Neural crest cell (in vitro differentiated cells): ENCODE results near the gene FSIP1. TPM values are rescaled to one million over a fixed set of nuclear protein-coding genes. Genes with fewer than 3 reads are reported as not detected.

Experiments used
- DNase-seq: peaks from one replicate; pipeline ENCODE4 v3.0.0; 2021; ENCODE audit warnings: low read depth, mixed read lengths, low spot score
- H3K27ac Mint-ChIP-seq: one replicate; pipeline ENCODE4 v1.8.0; 2021; ENCODE audit warnings: mild to moderate bottlenecking, mixed read lengths; ENCODE audit not compliant: unreplicated experiment
- H3K27me3 Mint-ChIP-seq: 2 replicates; pipeline ENCODE4 v1.8.0; 2021; ENCODE audit warnings: low read depth, mild to moderate bottlenecking, mixed read lengths
- H3K36me3 Mint-ChIP-seq: 2 replicates; pipeline ENCODE4 v1.8.0; 2021; ENCODE audit warnings: low read depth, mild to moderate bottlenecking, mixed read lengths
- H3K4me1 Mint-ChIP-seq: 2 replicates; pipeline ENCODE4 v1.8.0; 2021; ENCODE audit warnings: mixed read lengths
- H3K4me3 Mint-ChIP-seq: one replicate; pipeline ENCODE4 v1.8.0; 2021; ENCODE audit warnings: mild to moderate bottlenecking, mixed read lengths
- H3K9me3 Mint-ChIP-seq: 2 replicates; pipeline ENCODE4 v1.8.0; 2021; ENCODE audit warnings: mixed read lengths
- long read RNA-seq: library from polyadenylated mRNA; unstranded; transcript quantifications from one replicate; pipeline ENCODE4 v2.0.0, GENCODE V29; 2020
- total RNA-seq: library from RNA; stranded (reverse); gene quantifications from 2 replicates; pipeline ENCODE4 v1.2.1, GENCODE V29; 2021
- TF ChIP-seq, protein P1 (sequence below): fragments of 200-600 bp; sonication (generic); conservative IDR thresholded peaks from 2 replicates; pipeline ENCODE4 v1.5.0; 2021; ENCODE audit warnings: antibody characterized with exemption, mild to moderate bottlenecking

Gene FSIP1
- 6.8 and 8.1 TPM in 2 replicates for total RNA-seq
- long read RNA-seq, transcript FSIP1-201 (12 exons, 2,805 nt): major isoform, 11 of 29 reads
- long read RNA-seq, partial matches to known transcripts: 2 of 29 reads
- long read RNA-seq, other reads (novel, unspliced or antisense): 16 of 29 reads

DNA sequence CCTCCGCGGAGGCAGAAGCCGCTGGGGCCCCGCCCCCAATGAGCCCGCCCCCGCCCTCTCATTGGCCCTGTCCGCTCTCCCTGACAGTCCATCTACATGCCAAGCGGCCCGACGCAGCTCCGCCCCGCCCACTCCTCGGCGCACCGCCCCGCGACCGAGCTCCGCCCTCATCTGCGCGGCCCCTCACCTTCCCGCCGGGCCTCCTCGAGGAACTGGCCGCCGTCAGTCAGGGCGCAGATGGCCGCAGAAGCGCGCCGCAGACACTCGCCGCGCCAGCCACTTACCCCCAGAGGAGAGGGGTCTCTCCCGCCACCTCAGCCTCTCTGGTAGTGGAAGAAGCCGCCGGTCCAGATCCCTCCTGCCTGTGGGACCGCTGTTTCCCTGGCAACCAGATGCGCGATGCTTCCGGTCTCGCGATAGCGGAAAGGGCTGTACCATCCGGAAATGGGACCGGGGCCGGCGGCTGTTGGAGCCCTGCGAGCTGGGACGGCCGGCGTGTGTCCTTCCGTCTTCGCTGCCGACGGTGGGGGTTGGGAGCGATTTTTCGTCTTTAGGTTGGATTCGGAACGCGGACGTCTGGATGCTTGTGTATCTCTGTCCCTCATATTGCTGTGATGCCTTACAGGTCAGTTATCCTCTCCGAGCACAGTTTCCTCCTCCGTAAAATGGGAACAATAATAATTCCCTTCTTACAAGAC is at the start of gene FSIP1:
FSIP1 (minus strand) TSS at position 401 of the 698 bp plus-strand sequence. CDS start 6,317 bp downstream, outside the sequence.
- H3K4me1 Mint-ChIP-seq: peaks cover 65% of the 10 kb centered on the region
- H3K27ac Mint-ChIP-seq: peak within 1 kb of the TSS; percentile 98
- H3K27me3 Mint-ChIP-seq: no peaks in the 10 kb centered on the region
- peak within 1 kb of the TSS; percentile 89 for H3K4me3 Mint-ChIP-seq
- H3K36me3 Mint-ChIP-seq: peaks cover 4% of the 10 kb centered on the region
- H3K9me3 Mint-ChIP-seq: peaks cover 8% of the 10 kb centered on the region
- TF ChIP-seq, protein P1, sequence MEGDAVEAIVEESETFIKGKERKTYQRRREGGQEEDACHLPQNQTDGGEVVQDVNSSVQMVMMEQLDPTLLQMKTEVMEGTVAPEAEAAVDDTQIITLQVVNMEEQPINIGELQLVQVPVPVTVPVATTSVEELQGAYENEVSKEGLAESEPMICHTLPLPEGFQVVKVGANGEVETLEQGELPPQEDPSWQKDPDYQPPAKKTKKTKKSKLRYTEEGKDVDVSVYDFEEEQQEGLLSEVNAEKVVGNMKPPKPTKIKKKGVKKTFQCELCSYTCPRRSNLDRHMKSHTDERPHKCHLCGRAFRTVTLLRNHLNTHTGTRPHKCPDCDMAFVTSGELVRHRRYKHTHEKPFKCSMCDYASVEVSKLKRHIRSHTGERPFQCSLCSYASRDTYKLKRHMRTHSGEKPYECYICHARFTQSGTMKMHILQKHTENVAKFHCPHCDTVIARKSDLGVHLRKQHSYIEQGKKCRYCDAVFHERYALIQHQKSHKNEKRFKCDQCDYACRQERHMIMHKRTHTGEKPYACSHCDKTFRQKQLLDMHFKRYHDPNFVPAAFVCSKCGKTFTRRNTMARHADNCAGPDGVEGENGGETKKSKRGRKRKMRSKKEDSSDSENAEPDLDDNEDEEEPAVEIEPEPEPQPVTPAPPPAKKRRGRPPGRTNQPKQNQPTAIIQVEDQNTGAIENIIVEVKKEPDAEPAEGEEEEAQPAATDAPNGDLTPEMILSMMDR: no peak
- peak; percentile 94 for DNase-seq

DNA sequence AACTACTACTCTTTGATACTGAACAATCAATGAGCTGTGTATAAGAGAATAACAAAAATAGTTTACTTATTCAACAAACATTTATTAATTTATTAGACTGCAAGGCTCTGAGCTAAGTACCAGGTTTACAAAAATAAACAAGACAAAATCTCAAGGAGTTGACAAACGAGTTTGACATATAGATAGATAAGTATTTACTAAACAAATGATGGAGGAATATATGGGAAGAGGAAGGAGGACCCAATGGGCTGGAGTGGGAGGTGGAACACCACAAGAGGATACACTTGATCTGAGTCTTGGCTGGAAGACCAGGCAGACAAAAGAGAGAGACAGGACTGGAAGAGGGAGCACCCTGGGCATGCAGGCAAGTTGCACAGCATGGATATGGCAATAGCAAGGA is 47.5 kb upstream of the FSIP1 start:
- Mint-ChIP-seq H3K9me3 (peaks cover 3% of the 10 kb centered on the region), H3K27ac (no peak overlapping the region), H3K4me3 (no peak overlapping the region), H3K27me3 (no peaks in the 10 kb centered on the region), H3K4me1 (no peaks in the 10 kb centered on the region), H3K36me3 (no peaks in the 10 kb centered on the region)
- no peak for DNase-seq
- TF ChIP-seq, protein P1: no peak

DNA sequence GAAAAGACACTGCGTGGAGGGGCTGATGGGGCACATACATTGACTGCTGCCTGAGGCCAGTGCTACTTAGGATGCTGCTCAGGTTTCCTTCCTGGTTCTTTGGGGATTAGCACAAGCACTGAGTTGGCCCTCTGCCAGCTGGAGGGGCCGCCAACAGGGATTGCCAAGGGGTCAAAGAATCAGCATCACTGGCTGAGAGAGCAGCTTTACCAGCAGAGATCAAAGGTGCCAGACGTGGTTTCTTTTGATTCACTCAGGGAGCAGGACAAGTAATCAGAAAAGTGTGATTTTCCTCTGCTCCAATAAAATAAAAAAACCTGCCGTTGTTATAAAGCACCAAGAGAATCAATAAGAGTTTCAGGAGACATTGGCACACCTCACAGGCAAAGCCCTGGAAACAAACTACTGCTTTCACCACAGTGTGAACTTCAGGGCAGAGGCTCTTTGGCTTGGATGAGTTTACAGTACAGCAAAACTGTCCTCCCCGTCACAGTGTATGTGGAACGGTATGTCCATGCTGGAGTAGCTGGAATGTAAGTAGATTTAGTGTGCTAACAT is 45.8 kb upstream of the FSIP1 start:
- DNase-seq: no peak
- Mint-ChIP-seq H3K36me3 (no peaks in the 10 kb centered on the region), H3K9me3 (peaks cover 7% of the 10 kb centered on the region), H3K27ac (no peak overlapping the region), H3K4me1 (no peaks in the 10 kb centered on the region), H3K4me3 (no peak overlapping the region), H3K27me3 (no peaks in the 10 kb centered on the region)
- TF ChIP-seq, protein P1: no peak

DNA sequence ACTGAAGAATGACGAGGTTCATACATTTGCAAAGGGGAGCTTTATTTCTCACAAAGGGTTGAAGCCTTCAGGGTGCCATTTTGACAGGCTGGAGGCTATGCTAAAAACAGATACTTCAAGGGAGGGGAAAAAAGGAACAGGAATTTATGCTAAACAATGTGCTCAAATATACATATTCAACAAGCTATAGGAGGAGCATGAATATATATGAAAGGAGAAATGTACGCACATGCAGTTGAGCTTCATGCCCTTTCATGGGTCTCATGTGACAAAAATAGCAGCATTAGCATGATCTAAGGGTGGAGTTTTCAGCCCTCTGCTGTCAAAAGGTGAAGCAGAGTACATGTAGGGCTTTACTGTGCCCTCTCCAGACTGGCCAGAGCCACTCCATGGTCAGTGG is 44.3 kb upstream of the FSIP1 start:
- Mint-ChIP-seq H3K4me1 (no peaks in the 10 kb centered on the region), H3K27me3 (no peaks in the 10 kb centered on the region), H3K4me3 (no peak overlapping the region), H3K9me3 (peaks cover 13% of the 10 kb centered on the region), H3K36me3 (no peaks in the 10 kb centered on the region), H3K27ac (no peak overlapping the region)
- TF ChIP-seq, protein P1: no peak
- no peak for DNase-seq

DNA sequence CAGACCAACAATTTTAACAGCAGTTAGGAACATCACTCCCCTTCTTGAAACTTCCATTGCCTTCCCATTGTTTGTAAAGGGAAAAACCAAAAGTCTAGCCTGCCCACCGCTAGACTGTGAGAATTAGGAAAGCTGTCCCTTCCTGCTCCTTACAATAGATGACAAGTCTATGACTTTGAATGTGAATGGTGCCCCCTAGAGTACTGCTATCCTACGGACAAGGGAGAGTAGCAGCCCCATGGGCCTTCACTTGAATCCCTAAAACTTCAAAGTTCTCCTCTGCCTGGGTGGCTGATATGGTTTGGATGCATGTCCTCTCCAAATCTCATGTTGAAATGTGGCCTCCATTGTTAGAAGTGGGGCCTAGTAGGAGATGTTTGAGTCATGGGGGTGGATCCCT is 41.0 kb upstream of the FSIP1 start:
- H3K4me3 Mint-ChIP-seq: no peak overlapping the region
- no peak overlapping the region for H3K27ac Mint-ChIP-seq
- H3K4me1 Mint-ChIP-seq: peaks cover 12% of the 10 kb centered on the region
- H3K27me3 Mint-ChIP-seq: no peaks in the 10 kb centered on the region
- DNase-seq: no peak
- no peaks in the 10 kb centered on the region for H3K36me3 Mint-ChIP-seq
- TF ChIP-seq, protein P1: no peak
- H3K9me3 Mint-ChIP-seq: peaks cover 13% of the 10 kb centered on the region
